Mesenchymal stem cell (in vitro differentiated cells and primary cell): ENCODE results near the gene RET.

Experiments
- DNase-seq: peaks from one replicate; pipeline ENCODE4 v3.0.0-alpha.2; 2013
- H2AFZ ChIP-seq: one replicate; pipeline ENCODE4 v1.6.1; 2013; ENCODE audit warnings: low read depth, mild to moderate bottlenecking, control low read depth, inconsistent platforms, low read length, moderate library complexity
- H2AK5ac ChIP-seq: 2 replicates; pipeline ENCODE4 v1.6.1; 2013; ENCODE audit warnings: low read length, moderate library complexity, mild to moderate bottlenecking, inconsistent platforms; ENCODE audit not compliant: severe bottlenecking
- H2BK120ac ChIP-seq: one replicate; pipeline ENCODE4 v1.6.1; 2013; ENCODE audit warnings: low read depth, mild to moderate bottlenecking, inconsistent platforms, low read length, moderate library complexity
- H2BK12ac ChIP-seq, 2 experiments: one replicate each; pipeline ENCODE4 v1.6.1; 2013; ENCODE audit warnings: inconsistent platforms in 2 of 2, low read length in 2 of 2, mild to moderate bottlenecking in 2 of 2, moderate library complexity in 2 of 2, control low read depth in 1 of 2
- H2BK15ac ChIP-seq: one replicate; pipeline ENCODE4 v1.6.1; 2013; ENCODE audit warnings: mild to moderate bottlenecking, low read depth, inconsistent platforms; ENCODE audit not compliant: poor library complexity, severe bottlenecking
- H2BK5ac ChIP-seq: 2 replicates; pipeline ENCODE4 v1.6.1; 2013; ENCODE audit warnings: low read depth, mild to moderate bottlenecking, low read length, control low read depth, inconsistent platforms; ENCODE audit not compliant: poor library complexity, severe bottlenecking
- H3K14ac ChIP-seq, 2 experiments: one replicate each; pipeline ENCODE4 v1.6.1; 2013; ENCODE audit warnings: inconsistent platforms in 2 of 2, low read length in 2 of 2, control low read depth in 1 of 2, mild to moderate bottlenecking in 1 of 2, moderate library complexity in 1 of 2
- H3K18ac ChIP-seq, 2 experiments: one replicate each; pipeline ENCODE4 v1.6.1; 2013; ENCODE audit warnings: inconsistent platforms in 2 of 2, low read length in 2 of 2, control low read depth in 1 of 2, low read depth in 1 of 2, mild to moderate bottlenecking in 1 of 2
- H3K23ac ChIP-seq, 2 experiments: one replicate each; pipeline ENCODE4 v1.6.1; 2013; ENCODE audit warnings: inconsistent platforms in 2 of 2, low read length in 2 of 2, mild to moderate bottlenecking in 2 of 2, moderate library complexity in 2 of 2, control low read depth in 1 of 2
- H3K27ac ChIP-seq: 2 replicates; pipeline ENCODE4 v1.5.1; 2013; ENCODE audit warnings: mild to moderate bottlenecking, moderate library complexity, low read length, control low read depth, inconsistent platforms; ENCODE audit not compliant: poor library complexity, severe bottlenecking
- H3K27me3 ChIP-seq, 2 experiments: 2 replicates each; pipeline versions ENCODE4 v1.6.1 to v1.7.0; 2013; ENCODE audit warnings: low read length in 2 of 2, mild to moderate bottlenecking in 2 of 2, moderate library complexity in 2 of 2, control low read depth in 1 of 2, inconsistent platforms in 1 of 2; ENCODE audit not compliant: control insufficient read depth in 1 of 2, insufficient read depth in 1 of 2
- H3K36me3 ChIP-seq, 2 experiments: 2 replicates each; pipeline versions ENCODE4 v1.6.1 to v1.7.0; 2013; ENCODE audit warnings: low read length in 2 of 2, control low read depth in 1 of 2, inconsistent platforms in 1 of 2, low read depth in 1 of 2, mild to moderate bottlenecking in 1 of 2; ENCODE audit not compliant: insufficient read depth in 2 of 2, control insufficient read depth in 1 of 2
- H3K4ac ChIP-seq, 2 experiments: one replicate each; pipeline ENCODE4 v1.6.1; 2013; ENCODE audit warnings: inconsistent platforms in 2 of 2, low read length in 2 of 2, mild to moderate bottlenecking in 2 of 2, moderate library complexity in 2 of 2, control low read depth in 1 of 2, low read depth in 1 of 2
- H3K4me1 ChIP-seq: 2 replicates; pipeline ENCODE4 v1.6.1; 2013; ENCODE audit warnings: low read depth, low read length, control low read depth; ENCODE audit not compliant: control insufficient read depth, insufficient read depth
- H3K4me2 ChIP-seq: 2 replicates; pipeline ENCODE4 v1.6.1; 2013; ENCODE audit warnings: low read length, mild to moderate bottlenecking, inconsistent platforms; ENCODE audit not compliant: poor library complexity, severe bottlenecking
- H3K4me3 ChIP-seq, 2 experiments: 2 replicates each; pipeline versions ENCODE4 v1.5.1 to v1.7.0; 2013; ENCODE audit warnings: low read length in 2 of 2, mild to moderate bottlenecking in 2 of 2, control low read depth in 1 of 2, low read depth in 1 of 2; ENCODE audit not compliant: insufficient read depth in 1 of 2
- H3K79me1 ChIP-seq: replicated peaks from 2 replicates; pipeline ENCODE4 v1.6.1; 2013; ENCODE audit warnings: mild to moderate bottlenecking, control low read depth, low read length, inconsistent platforms; ENCODE audit not compliant: poor library complexity, severe bottlenecking
- H3K9ac ChIP-seq: 2 replicates; pipeline ENCODE4 v1.7.0; 2013; ENCODE audit warnings: mild to moderate bottlenecking, low read length, moderate library complexity
- H3K9me3 ChIP-seq: 2 replicates; pipeline ENCODE4 v1.7.0; 2013; ENCODE audit warnings: mild to moderate bottlenecking, low read length; ENCODE audit not compliant: control insufficient read depth
- H4K8ac ChIP-seq: one replicate; pipeline ENCODE4 v1.6.1; 2013; ENCODE audit warnings: inconsistent platforms, mild to moderate bottlenecking, low read length, moderate library complexity
- H4K91ac ChIP-seq: one replicate; pipeline ENCODE4 v1.6.1; 2013; ENCODE audit warnings: mild to moderate bottlenecking, low read length, inconsistent platforms
- WGBS: methylation state at CpG from one replicate; pipeline ENCODE4 v1.1.7; 2013; ENCODE audit warnings: mixed read lengths; 5-methylcytosine and 5-hydroxymethylcytosine counted together

RET gene

GRCh38 chr10:43048301-43049051, 28.4 kb upstream of the RET start:
- H3K4me1 ChIP-seq, result peaks cover 33% of the 10 kb centered on the region
- 48% methylated on average over 5 of the region's 5 CpGs for WGBS
- no peak overlapping the region for H3K27ac ChIP-seq
- H3K23ac ChIP-seq, result no peak overlapping the region
- H2AFZ ChIP-seq, result no peak overlapping the region
- no peaks in the 10 kb centered on the region for H3K79me1 ChIP-seq
- no peak overlapping the region for H2BK5ac ChIP-seq
- H4K8ac ChIP-seq, result no peak overlapping the region
- H2BK120ac ChIP-seq, result no peak overlapping the region
- H3K18ac ChIP-seq, result no peak overlapping the region
- no peak overlapping the region for H2AK5ac ChIP-seq
- no peaks in the 10 kb centered on the region for H3K9me3 ChIP-seq
- H2BK12ac ChIP-seq, result no peak overlapping the region
- peak overlapping the region in 1 of 2 experiments; percentile 51 for H3K14ac ChIP-seq
- H3K4me3 ChIP-seq, result peak overlapping the region in 1 of 2 experiments; percentile 4
- no peak overlapping the region for H2BK15ac ChIP-seq
- H3K36me3 ChIP-seq, result no peaks in the 10 kb centered on the region
- DNase-seq, result peak; percentile 1
- H3K27me3 ChIP-seq, result peaks cover 8 to 9% of the 10 kb centered on the region in 2 experiments
- no peak overlapping the region for H3K4ac ChIP-seq
- H3K9ac ChIP-seq, result no peak overlapping the region
- H3K4me2 ChIP-seq, result no peak overlapping the region
- no peak overlapping the region for H4K91ac ChIP-seq

- Histone ChIP-seq H3K9ac (no peak overlapping the region), H3K4me3 (peak overlapping the region in 1 of 2 experiments; percentile 4), H3K4ac (no peak overlapping the region), H3K27me3 (peaks cover 8 to 14% of the 10 kb centered on the region in 2 experiments), H3K23ac (no peak overlapping the region), H2BK120ac (no peak overlapping the region), H3K18ac (no peak overlapping the region), H2AK5ac (no peak overlapping the region), H4K8ac (no peak overlapping the region), H3K36me3 (no peaks in the 10 kb centered on the region), H3K9me3 (no peaks in the 10 kb centered on the region), H4K91ac (no peak overlapping the region), H2BK12ac (no peak overlapping the region), H3K4me2 (no peak overlapping the region), H3K14ac (no peak overlapping the region), H2BK15ac (no peak overlapping the region), H3K4me1 (peaks cover 28% of the 10 kb centered on the region), H3K27ac (no peak overlapping the region), H2BK5ac (no peak overlapping the region), H2AFZ (no peak overlapping the region), H3K79me1 (no peaks in the 10 kb centered on the region)
- no peak for DNase-seq
- 84% methylated on average over 10 of the region's 10 CpGs for WGBS
These were observed 27.8 kb upstream of the RET start for GRCh38 chr10:43049081-43049551.

- H2BK120ac ChIP-seq, result no peak overlapping the region
- H3K4me3 ChIP-seq, result no peak overlapping the region
- H3K79me1 ChIP-seq, result no peaks in the 10 kb centered on the region
- H3K14ac ChIP-seq, result no peak overlapping the region
- no peak overlapping the region for H4K91ac ChIP-seq
- no peak for DNase-seq
- H3K4ac ChIP-seq, result no peak overlapping the region
- no peak overlapping the region for H3K4me2 ChIP-seq
- H2AK5ac ChIP-seq, result no peak overlapping the region
- H3K4me1 ChIP-seq, result peaks cover 19% of the 10 kb centered on the region
- no peak overlapping the region for H3K27ac ChIP-seq
- H3K27me3 ChIP-seq, result peaks cover 12 to 20% of the 10 kb centered on the region in 2 experiments
- H3K36me3 ChIP-seq, result no peaks in the 10 kb centered on the region
- no peak overlapping the region for H3K9ac ChIP-seq
- no peak overlapping the region for H2BK5ac ChIP-seq
- H2AFZ ChIP-seq, result no peak overlapping the region
- H3K9me3 ChIP-seq, result no peaks in the 10 kb centered on the region
- H3K18ac ChIP-seq, result no peak overlapping the region
- no peak overlapping the region for H2BK15ac ChIP-seq
- H2BK12ac ChIP-seq, result no peak overlapping the region
- no peak overlapping the region for H4K8ac ChIP-seq
- H3K23ac ChIP-seq, result no peak overlapping the region
These were observed 26.9 kb upstream of the RET start for GRCh38 chr10:43050011-43050410.

GRCh38 chr10:43053825-43054224, 23.0 kb upstream of the RET start:
- Histone ChIP-seq H3K14ac (no peak overlapping the region), H3K9ac (no peak overlapping the region), H3K36me3 (no peaks in the 10 kb centered on the region), H2BK5ac (no peak overlapping the region), H4K91ac (no peak overlapping the region), H3K27ac (no peak overlapping the region), H3K9me3 (no peaks in the 10 kb centered on the region), H3K18ac (no peak overlapping the region), H3K4me1 (peaks cover 3% of the 10 kb centered on the region), H3K4me3 (no peak overlapping the region), H2AK5ac (no peak overlapping the region), H4K8ac (no peak overlapping the region), H2BK15ac (no peak overlapping the region), H3K4me2 (no peak overlapping the region), H2AFZ (no peak overlapping the region), H2BK120ac (no peak overlapping the region), H3K27me3 (peaks cover 38 to 39% of the 10 kb centered on the region in 2 experiments), H3K23ac (no peak overlapping the region), H3K4ac (no peak overlapping the region), H3K79me1 (no peaks in the 10 kb centered on the region), H2BK12ac (no peak overlapping the region)
- no peak for DNase-seq
- 55% methylated on average over 6 of the region's 8 CpGs for WGBS
